ENCODE data around the gene CASD1.

DNA sequence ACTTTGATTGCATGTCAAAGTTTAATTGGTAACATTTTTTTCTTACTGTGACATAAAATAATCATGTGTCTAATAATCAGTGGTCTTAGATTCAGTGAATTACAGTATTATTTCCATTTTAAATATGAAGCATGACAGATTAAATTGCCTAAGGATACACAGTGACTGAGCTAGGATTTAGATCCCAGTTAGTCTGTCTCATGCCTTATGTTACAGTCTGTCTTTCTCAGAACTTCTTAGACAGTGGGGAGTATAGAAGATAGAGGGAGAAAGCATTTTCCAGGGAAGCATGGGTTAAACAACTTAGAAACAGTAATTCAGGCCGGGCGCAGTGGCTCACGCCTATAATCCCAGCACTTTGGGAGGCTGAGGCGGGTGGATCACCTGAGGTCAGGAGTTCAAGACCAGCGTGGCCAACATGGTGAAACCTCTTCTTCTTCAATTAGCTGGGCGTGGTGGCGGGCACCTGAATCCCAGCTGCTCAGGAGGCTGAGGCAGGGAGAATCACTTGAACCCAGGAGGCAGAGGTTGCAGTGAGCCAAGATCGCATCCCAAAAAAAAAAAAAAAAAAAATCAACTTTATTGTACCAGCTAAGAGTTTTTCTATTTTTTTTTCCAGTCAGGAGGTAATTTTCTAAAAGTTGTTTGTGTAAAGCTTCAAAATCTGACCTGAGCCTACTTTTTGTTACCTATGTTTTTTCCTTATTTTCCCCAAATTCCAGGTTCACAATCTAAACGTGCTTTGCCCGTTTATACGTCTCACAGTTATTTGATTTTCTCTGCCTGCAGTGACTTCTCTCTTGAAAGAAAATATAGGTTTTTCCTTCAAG, 3.3 kb downstream of the CASD1 start:
- TF ChIP-seq, protein P1, sequence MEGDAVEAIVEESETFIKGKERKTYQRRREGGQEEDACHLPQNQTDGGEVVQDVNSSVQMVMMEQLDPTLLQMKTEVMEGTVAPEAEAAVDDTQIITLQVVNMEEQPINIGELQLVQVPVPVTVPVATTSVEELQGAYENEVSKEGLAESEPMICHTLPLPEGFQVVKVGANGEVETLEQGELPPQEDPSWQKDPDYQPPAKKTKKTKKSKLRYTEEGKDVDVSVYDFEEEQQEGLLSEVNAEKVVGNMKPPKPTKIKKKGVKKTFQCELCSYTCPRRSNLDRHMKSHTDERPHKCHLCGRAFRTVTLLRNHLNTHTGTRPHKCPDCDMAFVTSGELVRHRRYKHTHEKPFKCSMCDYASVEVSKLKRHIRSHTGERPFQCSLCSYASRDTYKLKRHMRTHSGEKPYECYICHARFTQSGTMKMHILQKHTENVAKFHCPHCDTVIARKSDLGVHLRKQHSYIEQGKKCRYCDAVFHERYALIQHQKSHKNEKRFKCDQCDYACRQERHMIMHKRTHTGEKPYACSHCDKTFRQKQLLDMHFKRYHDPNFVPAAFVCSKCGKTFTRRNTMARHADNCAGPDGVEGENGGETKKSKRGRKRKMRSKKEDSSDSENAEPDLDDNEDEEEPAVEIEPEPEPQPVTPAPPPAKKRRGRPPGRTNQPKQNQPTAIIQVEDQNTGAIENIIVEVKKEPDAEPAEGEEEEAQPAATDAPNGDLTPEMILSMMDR (IDR thresholded peaks at IDR 0.05): no peak
- TF ChIP-seq POLR2A (IDR thresholded peaks at IDR 0.05): no peak

Data from testis (tissue), 2 donors.